ENCODE measurements around the gene VWA5B2.

Gene VWA5B2

GRCh38 chr3:184231671-184232070 is 2.3 kb downstream of the VWA5B2 start:
- no peak for DNase-seq
- H4K20me1 ChIP-seq (ENCODE audit: insufficient read depth, low read length), result peaks cover 8% of the 10 kb centered on the region; the same call in 1 of the 2 replicates
- ATAC-seq (ENCODE audit: insufficient read depth, low read depth), result no peak
- no peaks in the 10 kb centered on the region for H3K36me3 ChIP-seq (ENCODE audit: insufficient read depth, low read length)
- TF ChIP-seq EZH2 (IDR thresholded peaks at IDR 0.05; ENCODE audit: borderline replicate concordance, low read depth, low read length, severe bottlenecking) (no peak), CTCF (IDR thresholded peaks at IDR 0.05; ENCODE audit: borderline replicate concordance, extremely low read depth, low read length, poor library complexity, severe bottlenecking) (no peak)
- no peak overlapping the region for H3K4me2 ChIP-seq (ENCODE audit: insufficient read depth, low read length)
- no peak overlapping the region for H3K27ac ChIP-seq (ENCODE audit: low read length)
- H3K9ac ChIP-seq (ENCODE audit: low read depth, low read length), result no peak overlapping the region
- no peak overlapping the region for H2AFZ ChIP-seq (ENCODE audit: low read depth, low read length)
- H3K4me1 ChIP-seq (ENCODE audit: insufficient read depth, low read length), result peaks cover 18% of the 10 kb centered on the region
- peaks cover 42% of the 10 kb centered on the region for H3K27me3 ChIP-seq (ENCODE audit: insufficient read depth, low read length, poor library complexity)
- no peaks in the 10 kb centered on the region for H3K9me3 ChIP-seq (ENCODE audit: insufficient read depth, low read length, severe bottlenecking)
- no peaks in the 10 kb centered on the region for H3K79me2 ChIP-seq (ENCODE audit: insufficient read depth, low read length)
- H3K4me3 ChIP-seq (ENCODE audit: low read depth in 1 of 2, low read length in 2 of 2), result no peak overlapping the region

- no peak overlapping the region for H3K4me2 ChIP-seq (ENCODE audit: insufficient read depth, low read length)
- TF ChIP-seq CTCF (IDR thresholded peaks at IDR 0.05; ENCODE audit: borderline replicate concordance, extremely low read depth, low read length, poor library complexity, severe bottlenecking) (no peak), EZH2 (IDR thresholded peaks at IDR 0.05; ENCODE audit: borderline replicate concordance, low read depth, low read length, severe bottlenecking) (no peak)
Observed at GRCh38 chr3:184233127-184233843, 3.9 kb downstream of the VWA5B2 start.

GRCh38 chr3:184234224-184234623 is 4.8 kb downstream of the VWA5B2 start:
- no peak for DNase-seq
- ATAC-seq (ENCODE audit: insufficient read depth, low read depth), result no peak

More at GRCh38 chr3:184233127-184233843, 3.9 kb downstream of the VWA5B2 start:
- H3K79me2 ChIP-seq (ENCODE audit: insufficient read depth, low read length), result no peaks in the 10 kb centered on the region
- H4K20me1 ChIP-seq (ENCODE audit: insufficient read depth, low read length), result 0 out of 2 replicates have a peak, but pooled peaks cover 2% of the 10 kb centered on the region
- peaks cover 34% of the 10 kb centered on the region for H3K27me3 ChIP-seq (ENCODE audit: insufficient read depth, low read length, poor library complexity)
- DNase-seq (no peak), ATAC-seq (ENCODE audit: insufficient read depth, low read depth) (no peak)
- no peaks in the 10 kb centered on the region for H3K36me3 ChIP-seq (ENCODE audit: insufficient read depth, low read length)
- no peak overlapping the region for H3K27ac ChIP-seq (ENCODE audit: low read length)
- H3K9me3 ChIP-seq (ENCODE audit: insufficient read depth, low read length, severe bottlenecking), result no peaks in the 10 kb centered on the region
- no peak overlapping the region for H2AFZ ChIP-seq (ENCODE audit: low read depth, low read length)
- no peak overlapping the region for H3K9ac ChIP-seq (ENCODE audit: low read depth, low read length)
- no peak overlapping the region for H3K4me3 ChIP-seq (ENCODE audit: low read depth in 1 of 2, low read length in 2 of 2)
- H3K4me1 ChIP-seq (ENCODE audit: insufficient read depth, low read length), result peaks cover 18% of the 10 kb centered on the region

More at GRCh38 chr3:184234224-184234623, 4.8 kb downstream of the VWA5B2 start:
- no peaks in the 10 kb centered on the region for H3K9me3 ChIP-seq (ENCODE audit: insufficient read depth, low read length, severe bottlenecking)
- no peaks in the 10 kb centered on the region for H3K36me3 ChIP-seq (ENCODE audit: insufficient read depth, low read length)
- peaks cover 24% of the 10 kb centered on the region for H3K27me3 ChIP-seq (ENCODE audit: insufficient read depth, low read length, poor library complexity)
- TF ChIP-seq CTCF (IDR thresholded peaks at IDR 0.05; ENCODE audit: borderline replicate concordance, extremely low read depth, low read length, poor library complexity, severe bottlenecking), result no peak
- no peak for TF ChIP-seq EZH2 (IDR thresholded peaks at IDR 0.05; ENCODE audit: borderline replicate concordance, low read depth, low read length, severe bottlenecking)
- H3K27ac ChIP-seq (ENCODE audit: low read length), result no peak overlapping the region
- no peak overlapping the region for H2AFZ ChIP-seq (ENCODE audit: low read depth, low read length)
- peaks cover 10% of the 10 kb centered on the region for H3K4me1 ChIP-seq (ENCODE audit: insufficient read depth, low read length)
- no peak overlapping the region for H3K4me3 ChIP-seq (ENCODE audit: low read depth in 1 of 2, low read length in 2 of 2)
- no peak overlapping the region for H3K4me2 ChIP-seq (ENCODE audit: insufficient read depth, low read length)
- peaks cover 2% of the 10 kb centered on the region; the same call in 1 of the 2 replicates for H4K20me1 ChIP-seq (ENCODE audit: insufficient read depth, low read length)
- H3K9ac ChIP-seq (ENCODE audit: low read depth, low read length), result no peak overlapping the region
- no peaks in the 10 kb centered on the region for H3K79me2 ChIP-seq (ENCODE audit: insufficient read depth, low read length)
